HEK293 (cell line): ENCODE results near the gene CMIP.

Source experiments
- CTCF ChIA-PET: fragments of 350-600 bp; formaldehyde crosslinking; extraction: SDS; loops from one replicate; lab custom pipeline; 2021; ENCODE audit warnings: antibody characterized with exemption; lab: Yijun Ruan, JAX
- POLR2A ChIA-PET: fragments of 300-600 bp; formaldehyde crosslinking; extraction: SDS; loops from one replicate; lab custom pipeline; 2020; ENCODE audit warnings: antibody characterized with exemption, inconsistent platforms; lab: Yijun Ruan, JAX
- H3K27ac ChIP-seq: fragments of 200-500 bp; sonication (Bioruptor generic); 2 replicates; pipeline ENCODE4 v1.5.1; 2014; ENCODE audit warnings: low read depth, low read length, control low read depth, inconsistent platforms; ENCODE audit errors: extremely low read depth
- H3K36me3 ChIP-seq, 2 experiments: fragments of 200-500 bp in 1 of 2; sonication (Bioruptor generic) in 1 of 2; 1 replicate in 1 of 2; 2 replicates in 1 of 2; pipeline ENCODE4 v1.5.1; 2014 to 2017; ENCODE audit warnings: inconsistent platforms in 2 of 2, low read length in 2 of 2; ENCODE audit not compliant: control insufficient read depth in 2 of 2, insufficient read depth in 1 of 2
- H3K4me1 ChIP-seq: fragments of 200-500 bp; sonication (Bioruptor generic); 2 replicates; pipeline ENCODE4 v1.5.1; 2014; ENCODE audit warnings: mild to moderate bottlenecking, low read length, inconsistent platforms; ENCODE audit not compliant: control insufficient read depth, insufficient read depth
- H3K4me3 ChIP-seq: 2 replicates; pipeline ENCODE4 v1.5.1; 2011; ENCODE audit warnings: low read depth, mild to moderate bottlenecking, control low read depth, low read length, moderate library complexity
- H3K9me3 ChIP-seq: fragments of 200-500 bp; sonication (Bioruptor generic); 2 replicates; pipeline ENCODE4 v1.5.1; 2014; ENCODE audit warnings: low read depth, low read length, inconsistent platforms; ENCODE audit not compliant: control insufficient read depth, insufficient read depth
- KLF16 ChIP-seq: fragments of 450-650 bp; formaldehyde crosslinking; IDR thresholded peaks from 2 replicates; pipeline ENCODE4 v1.5.1; 2017; ENCODE audit warnings: missing biosample characterization, missing genetic modification characterization
- PBX3 ChIP-seq: sonication (generic); formaldehyde crosslinking; IDR thresholded peaks from 2 replicates; pipeline ENCODE4 v1.8.1; 2022; ENCODE audit warnings: mild to moderate bottlenecking, moderate library complexity, missing genetic modification reagents
- PRDM10 ChIP-seq: fragments of 450-650 bp; formaldehyde crosslinking; IDR thresholded peaks from 2 replicates; pipeline ENCODE4 v1.5.1; 2016; ENCODE audit warnings: missing biosample characterization, missing genetic modification characterization
- SALL2 ChIP-seq: fragments of 450-650 bp; formaldehyde crosslinking; IDR thresholded peaks from 2 replicates; pipeline ENCODE4 v1.5.0; 2017; ENCODE audit warnings: missing biosample characterization, mild to moderate bottlenecking, missing genetic modification characterization, borderline replicate concordance
- SP7 ChIP-seq: fragments of 450-650 bp; formaldehyde crosslinking; IDR thresholded peaks from 2 replicates; pipeline ENCODE4 v1.5.1; 2016; ENCODE audit warnings: missing biosample characterization, missing genetic modification characterization
- TSHZ1 ChIP-seq: fragments of 450-650 bp; formaldehyde crosslinking; IDR thresholded peaks from 2 replicates; pipeline ENCODE4 v1.5.1; 2016; ENCODE audit warnings: missing biosample characterization, missing genetic modification characterization, borderline replicate concordance
- WT1 ChIP-seq: fragments of 450-650 bp; formaldehyde crosslinking; IDR thresholded peaks from 2 replicates; pipeline ENCODE4 v1.5.1; 2016; ENCODE audit warnings: missing biosample characterization, missing genetic modification characterization
- ZBTB21 ChIP-seq: fragments of 450-650 bp; formaldehyde crosslinking; IDR thresholded peaks from 2 replicates; pipeline ENCODE4 v1.5.1; 2017; ENCODE audit warnings: missing biosample characterization, missing genetic modification characterization
- ZNF132 ChIP-seq: fragments of 450-650 bp; formaldehyde crosslinking; IDR thresholded peaks from 2 replicates; pipeline ENCODE4 v1.5.1; 2017; ENCODE audit warnings: missing biosample characterization, missing genetic modification characterization, borderline replicate concordance
- ZNF19 ChIP-seq: fragments of 450-650 bp; formaldehyde crosslinking; IDR thresholded peaks from 2 replicates; pipeline ENCODE4; 2016; ENCODE audit warnings: missing biosample characterization, missing genetic modification characterization, low read depth
- ZNF302 ChIP-seq: fragments of 450-650 bp; formaldehyde crosslinking; IDR thresholded peaks from 2 replicates; pipeline ENCODE4 v1.5.1; 2016; ENCODE audit warnings: missing biosample characterization, missing genetic modification characterization, low read depth
- ZNF324 ChIP-seq: fragments of 450-650 bp; formaldehyde crosslinking; IDR thresholded peaks from 2 replicates; pipeline ENCODE4 v1.5.1; 2016; ENCODE audit warnings: missing biosample characterization, missing genetic modification characterization
- ZNF394 ChIP-seq: fragments of 450-650 bp; formaldehyde crosslinking; IDR thresholded peaks from 2 replicates; pipeline ENCODE4 v1.5.1; 2016; ENCODE audit warnings: missing biosample characterization, missing genetic modification characterization, mild to moderate bottlenecking, moderate library complexity, borderline replicate concordance
- ZNF555 ChIP-seq: fragments of 450-650 bp; formaldehyde crosslinking; conservative IDR thresholded peaks from 2 replicates; pipeline ENCODE4 v1.5.1; 2017; ENCODE audit warnings: missing biosample characterization, mild to moderate bottlenecking, missing genetic modification characterization, inconsistent platforms
- ZNF558 ChIP-seq: fragments of 450-650 bp; formaldehyde crosslinking; IDR thresholded peaks from 2 replicates; pipeline ENCODE4 v1.5.1; 2016; ENCODE audit warnings: missing biosample characterization, missing genetic modification characterization
- ZNF560 ChIP-seq: fragments of 450-650 bp; formaldehyde crosslinking; IDR thresholded peaks from 2 replicates; pipeline ENCODE4 v1.5.1; 2017; ENCODE audit warnings: missing biosample characterization, missing genetic modification characterization, borderline replicate concordance
- ZNF600 ChIP-seq: fragments of 450-650 bp; formaldehyde crosslinking; IDR thresholded peaks from 2 replicates; pipeline ENCODE4 v1.5.1; 2016; ENCODE audit warnings: missing biosample characterization, missing genetic modification characterization
- ZNF621 ChIP-seq: fragments of 450-650 bp; formaldehyde crosslinking; IDR thresholded peaks from 2 replicates; pipeline ENCODE4 v1.5.1; 2017; ENCODE audit warnings: missing biosample characterization, missing genetic modification characterization
- ZNF623 ChIP-seq: fragments of 450-650 bp; formaldehyde crosslinking; IDR thresholded peaks from 2 replicates; pipeline ENCODE4 v1.5.1; 2016; ENCODE audit warnings: missing biosample characterization, missing genetic modification characterization
- ZNF701 ChIP-seq: fragments of 450-650 bp; formaldehyde crosslinking; IDR thresholded peaks from 2 replicates; pipeline ENCODE4 v1.5.1; 2016; ENCODE audit warnings: missing biosample characterization, missing genetic modification characterization
- ZNF707 ChIP-seq: fragments of 450-650 bp; formaldehyde crosslinking; IDR thresholded peaks from 2 replicates; pipeline ENCODE4 v1.5.1; 2016; ENCODE audit warnings: missing biosample characterization, missing genetic modification characterization

CMIP gene

GRCh38 chr16:81604960-81605383 is 160.4 kb downstream of the CMIP start:
- ChIA-PET CTCF (no interaction called here), POLR2A (no interaction called here)
- Histone ChIP-seq H3K27ac (no peak overlapping the region), H3K4me1 (no peaks in the 10 kb centered on the region), H3K36me3 (peaks cover 0 to 12% of the 10 kb centered on the region in 2 experiments; a peak in 1 of 3 replicates), H3K9me3 (no peaks in the 10 kb centered on the region), H3K4me3 (no peak overlapping the region)
- no peak for TF ChIP-seq ZBTB21 (tag by site-specific recombination)
- TF ChIP-seq WT1 (tag by site-specific recombination): no peak
- peak; percentile 47; the same call in 1 of the 2 replicates for TF ChIP-seq ZNF600 (tag by site-specific recombination)
- TF ChIP-seq ZNF132: no peak

GRCh38 chr16:81606039-81606438 is 161.4 kb downstream of the CMIP start:
- no peak for TF ChIP-seq ZNF623 (tag by site-specific recombination)
- TF ChIP-seq PRDM10 (tag by site-specific recombination): no peak
- TF ChIP-seq ZNF701: no peak
- no peak for TF ChIP-seq ZNF302 (tag by site-specific recombination)
- TF ChIP-seq ZNF19 (tag by site-specific recombination): no peak
- no peak for TF ChIP-seq TSHZ1 (tag by site-specific recombination)
- no peak for TF ChIP-seq ZNF600 (tag by site-specific recombination)
- TF ChIP-seq ZNF394 (tag by site-specific recombination): no peak
- TF ChIP-seq ZNF555 (tag by site-specific recombination): no peak
- no peak for TF ChIP-seq PBX3 (CRISPR knock-in tag)
- TF ChIP-seq ZNF621: no peak
- no peak for TF ChIP-seq ZNF560 (tag by site-specific recombination)
- TF ChIP-seq KLF16 (tag by site-specific recombination): no peak
- TF ChIP-seq ZNF324 (tag by site-specific recombination): no peak
- TF ChIP-seq SP7 (tag by site-specific recombination): no peak
- TF ChIP-seq SALL2 (tag by site-specific recombination): no peak
- no peak for TF ChIP-seq ZNF707 (tag by site-specific recombination)
- no peak for TF ChIP-seq ZNF558 (tag by site-specific recombination)
- Histone ChIP-seq H3K36me3 (peaks cover 0 to 12% of the 10 kb centered on the region in 2 experiments; a peak in 1 of 3 replicates), H3K4me3 (no peak overlapping the region), H3K4me1 (no peaks in the 10 kb centered on the region), H3K27ac (no peak overlapping the region), H3K9me3 (no peaks in the 10 kb centered on the region)
- ChIA-PET POLR2A (no interaction called here), CTCF (no interaction called here)
